OCI-LY1 (cell line): Measurements from ENCODE around the gene ANKH.

ENCODE experiments used
- CTCF ChIP-seq: fragments of 200-600 bp; sonication (generic), shearing (Covaris generic); IDR thresholded peaks from 2 replicates; pipeline ENCODE4 v1.5.1; 2017; ENCODE audit warnings: mild to moderate bottlenecking, antibody characterized with exemption, low read length, moderate library complexity, mixed read lengths
- EZH2 ChIP-seq: fragments of 200-600 bp; sonication (generic), shearing (Covaris generic); IDR thresholded peaks from 2 replicates; pipeline ENCODE4 v1.8.0; 2017; ENCODE audit warnings: borderline replicate concordance, mixed run types, mild to moderate bottlenecking, antibody characterized with exemption, low read length, moderate library complexity, mixed read lengths

GRCh38 chr5:14739538-14739937, 132.0 kb downstream of the ANKH start:
- no peak for TF ChIP-seq CTCF
- TF ChIP-seq EZH2, result no peak
